Effector memory CD8-positive, alpha-beta T cell (primary cell): ENCODE data around the gene COL18A1.

ENCODE experiments used
- ATAC-seq: fragments of 150-1000 bp; cut with Tn5 transposase; replicated peaks from 2 replicates; pipeline ENCODE4 v1.10.0; 2021; ENCODE audit warnings: mild to moderate bottlenecking, moderate library complexity
- DNase-seq, 3 experiments: peaks; one replicate each; pipeline ENCODE4 v3.0.0; 2021
- H3K27ac Mint-ChIP-seq, 2 donors: one replicate each; pipeline ENCODE4 v1.8.0; 2022; ENCODE audit warnings: mild to moderate bottlenecking in 2 of 2, mixed read lengths in 2 of 2, moderate library complexity in 2 of 2
- H3K27me3 Mint-ChIP-seq, 2 donors: one replicate each; pipeline ENCODE4 v1.8.0; 2022; ENCODE audit warnings: mixed read lengths in 2 of 2
- H3K36me3 Mint-ChIP-seq: one replicate; pipeline ENCODE4 v1.8.0; 2022; ENCODE audit warnings: mild to moderate bottlenecking, moderate library complexity, mixed read lengths; ENCODE audit not compliant: insufficient read depth
- H3K4me1 Mint-ChIP-seq, 2 donors: one replicate each; pipeline ENCODE4 v1.8.0; 2022; ENCODE audit warnings: low read depth in 2 of 2, mixed read lengths in 2 of 2
- H3K4me3 Mint-ChIP-seq, 2 donors: one replicate each; pipeline ENCODE4 v1.8.0; 2022; ENCODE audit warnings: mild to moderate bottlenecking in 2 of 2, mixed read lengths in 2 of 2, moderate library complexity in 2 of 2
- H3K9me3 Mint-ChIP-seq, 2 donors: one replicate each; pipeline ENCODE4 v1.8.0; 2022; ENCODE audit warnings: mixed read lengths in 2 of 2

COL18A1 gene

GRCh38 chr21:45390831-45391742 lies 13.9 kb upstream of the COL18A1 start:
- Mint-ChIP-seq H3K9me3 (no peaks in the 10 kb centered on the region), H3K36me3 (peaks cover 3% of the 10 kb centered on the region), H3K4me3 (no peak overlapping the region), H3K27ac (no peak overlapping the region), H3K27me3 (peaks cover 29 to 77% of the 10 kb centered on the region in 2 donors), H3K4me1 (no peaks in the 10 kb centered on the region)
- ATAC-seq = no peak
- no peak for DNase-seq

GRCh38 chr21:45391743-45392572 lies 13.0 kb upstream of the COL18A1 start:
- Mint-ChIP-seq H3K36me3 (peaks cover 3% of the 10 kb centered on the region), H3K27me3 (peaks cover 29 to 75% of the 10 kb centered on the region in 2 donors), H3K27ac (no peak overlapping the region)

GRCh38 chr21:45392573-45392971 lies 12.4 kb upstream of the COL18A1 start:
- no peak overlapping the region for H3K27ac Mint-ChIP-seq
- H3K27me3 Mint-ChIP-seq = peaks cover 34 to 69% of the 10 kb centered on the region in 2 donors
- DNase-seq = no peak
- H3K36me3 Mint-ChIP-seq = peaks cover 3% of the 10 kb centered on the region
- no peak overlapping the region for H3K4me3 Mint-ChIP-seq
- ATAC-seq = no peak
- no peaks in the 10 kb centered on the region for H3K4me1 Mint-ChIP-seq
- no peaks in the 10 kb centered on the region for H3K9me3 Mint-ChIP-seq

More at GRCh38 chr21:45391743-45392572, 13.0 kb upstream of the COL18A1 start:
- Mint-ChIP-seq H3K9me3 (no peaks in the 10 kb centered on the region), H3K4me1 (no peaks in the 10 kb centered on the region), H3K4me3 (no peak overlapping the region)
- DNase-seq (no peak), ATAC-seq (no peak)

GRCh38 chr21:45393021-45393420 lies 11.9 kb upstream of the COL18A1 start:
- Mint-ChIP-seq H3K27me3 (peaks cover 30 to 65% of the 10 kb centered on the region in 2 donors), H3K27ac (no peak overlapping the region), H3K9me3 (no peaks in the 10 kb centered on the region), H3K4me1 (no peaks in the 10 kb centered on the region), H3K36me3 (peaks cover 3% of the 10 kb centered on the region), H3K4me3 (no peak overlapping the region)
- DNase-seq (no peak), ATAC-seq (no peak)

- no peak for ATAC-seq
- Mint-ChIP-seq H3K27ac (no peak overlapping the region), H3K9me3 (no peaks in the 10 kb centered on the region), H3K36me3 (peaks cover 3% of the 10 kb centered on the region), H3K4me1 (no peaks in the 10 kb centered on the region), H3K4me3 (no peak overlapping the region), H3K27me3 (peaks cover 31 to 61% of the 10 kb centered on the region in 2 donors)
- no peak for DNase-seq
These were observed 10.9 kb upstream of the COL18A1 start for GRCh38 chr21:45393833-45394638.

- H3K36me3 Mint-ChIP-seq = peaks cover under 1% of the 10 kb centered on the region
- no peak for ATAC-seq
- H3K4me3 Mint-ChIP-seq = no peak overlapping the region
- no peak overlapping the region for H3K27ac Mint-ChIP-seq
- H3K9me3 Mint-ChIP-seq = peaks cover 0 to 7% of the 10 kb centered on the region in 2 donors
- peaks cover 40 to 61% of the 10 kb centered on the region in 2 donors for H3K27me3 Mint-ChIP-seq
- no peak for DNase-seq
- no peaks in the 10 kb centered on the region for H3K4me1 Mint-ChIP-seq
These were observed 8.4 kb upstream of the COL18A1 start for GRCh38 chr21:45396620-45396995.

- ATAC-seq (no peak), DNase-seq (no peak)
- Mint-ChIP-seq H3K4me1 (no peaks in the 10 kb centered on the region), H3K36me3 (no peaks in the 10 kb centered on the region), H3K9me3 (peaks cover 0 to 8% of the 10 kb centered on the region in 2 donors), H3K27ac (no peak overlapping the region), H3K27me3 (peaks cover 48 to 62% of the 10 kb centered on the region in 2 donors), H3K4me3 (no peak overlapping the region)
These were observed 7.6 kb upstream of the COL18A1 start for GRCh38 chr21:45397381-45397780.

GRCh38 chr21:45401054-45401518 lies 3.9 kb upstream of the COL18A1 start:
- peaks cover 8 to 9% of the 10 kb centered on the region in 2 donors for H3K4me1 Mint-ChIP-seq
- H3K36me3 Mint-ChIP-seq = peaks cover 4% of the 10 kb centered on the region
- H3K9me3 Mint-ChIP-seq = peaks cover 0 to 8% of the 10 kb centered on the region in 2 donors
- peaks cover 67 to 71% of the 10 kb centered on the region in 2 donors for H3K27me3 Mint-ChIP-seq
- H3K4me3 Mint-ChIP-seq = no peak overlapping the region
- H3K27ac Mint-ChIP-seq = no peak overlapping the region
- ATAC-seq = no peak
- DNase-seq = no peak

GRCh38 chr21:45401916-45402900 lies 2.8 kb upstream of the COL18A1 start:
- peak overlapping the region in 1 of 2 donors; percentile 14 for H3K4me3 Mint-ChIP-seq
- DNase-seq (no peak), ATAC-seq (no peak)
- H3K4me1 Mint-ChIP-seq = peaks cover 11 to 13% of the 10 kb centered on the region in 2 donors
- H3K27ac Mint-ChIP-seq = no peak overlapping the region
- peaks cover 4% of the 10 kb centered on the region for H3K36me3 Mint-ChIP-seq
- peaks cover 65 to 75% of the 10 kb centered on the region in 2 donors for H3K27me3 Mint-ChIP-seq
- peaks cover 0 to 8% of the 10 kb centered on the region in 2 donors for H3K9me3 Mint-ChIP-seq

- Mint-ChIP-seq H3K4me3 (peak overlapping the region; percentile 79 to 87), H3K36me3 (peaks cover 4% of the 10 kb centered on the region), H3K27me3 (peaks cover 62 to 85% of the 10 kb centered on the region in 2 donors), H3K9me3 (peaks cover 0 to 8% of the 10 kb centered on the region in 2 donors), H3K4me1 (peaks cover 11 to 13% of the 10 kb centered on the region in 2 donors), H3K27ac (no peak overlapping the region)
- DNase-seq = no peak
- no peak for ATAC-seq
These were observed 1.7 kb upstream of the COL18A1 start for GRCh38 chr21:45403133-45403824.

- H3K4me3 Mint-ChIP-seq = peak overlapping the region; percentile 79 to 87
- H3K27ac Mint-ChIP-seq = peak overlapping the region in 1 of 2 donors; percentile 2
- ATAC-seq (peak; percentile 28), DNase-seq (no peak)
- peaks cover 4% of the 10 kb centered on the region for H3K36me3 Mint-ChIP-seq
- peaks cover 60 to 86% of the 10 kb centered on the region in 2 donors for H3K27me3 Mint-ChIP-seq
- peaks cover 0 to 8% of the 10 kb centered on the region in 2 donors for H3K9me3 Mint-ChIP-seq
- H3K4me1 Mint-ChIP-seq = peaks cover 11 to 13% of the 10 kb centered on the region in 2 donors
These were observed 888 bp upstream of the COL18A1 start for GRCh38 chr21:45403825-45404729.
